Fibroblast of lung (primary cell): Measurements from ENCODE around the gene CORO6. TPM values are rescaled to one million over a fixed set of nuclear protein-coding genes. Genes with fewer than 3 reads are reported as not detected.

Source experiments
- DNase-seq, 2 donors: peaks; one replicate each; pipeline versions ENCODE4 v3.0.0 to v3.0.0-alpha.2; 2010; ENCODE audit warnings: low read depth in 2 of 2
- H2AFZ ChIP-seq: 2 replicates; pipeline ENCODE4 v1.5.1; 2012; ENCODE audit warnings: low read length, control low read depth, inconsistent platforms
- H3K27ac ChIP-seq: 2 replicates; pipeline ENCODE4 v1.5.1; 2011; ENCODE audit warnings: low read length, control low read depth; ENCODE audit not compliant: insufficient read depth
- H3K27me3 ChIP-seq: 2 replicates; pipeline ENCODE4 v1.5.1; 2011; ENCODE audit warnings: mild to moderate bottlenecking, low read length; ENCODE audit not compliant: control insufficient read depth, insufficient read depth
- H3K36me3 ChIP-seq: 2 replicates; pipeline ENCODE4 v1.5.1; 2011; ENCODE audit warnings: low read length; ENCODE audit not compliant: control insufficient read depth, insufficient read depth
- H3K4me1 ChIP-seq: 2 replicates; pipeline ENCODE4 v1.5.1; 2011; ENCODE audit warnings: low read length; ENCODE audit not compliant: control insufficient read depth, insufficient read depth; ENCODE audit errors: extremely low read depth
- H3K4me2 ChIP-seq: 2 replicates; pipeline ENCODE4 v1.5.1; 2011; ENCODE audit warnings: low read length, control low read depth; ENCODE audit not compliant: insufficient read depth; ENCODE audit errors: extremely low read depth
- H3K4me3 ChIP-seq, 4 experiments: fragments of 200-600 bp in 1 of 4; sonication (generic) in 1 of 4; replicated peaks in 1 of 4; 2 replicates each; pipeline ENCODE4 v1.5.1; 2011 to 2016; ENCODE audit warnings: low read length in 4 of 4, low read depth in 3 of 4, mild to moderate bottlenecking in 3 of 4, control low read depth in 2 of 4, inconsistent platforms in 1 of 4, mixed read lengths in 1 of 4; ENCODE audit not compliant: insufficient read depth in 1 of 4; ENCODE audit errors: control extremely low read depth in 1 of 4
- H3K79me2 ChIP-seq: 2 replicates; pipeline ENCODE4 v1.5.1; 2012; ENCODE audit warnings: mild to moderate bottlenecking, low read length, inconsistent platforms; ENCODE audit not compliant: control insufficient read depth, insufficient read depth
- H3K9ac ChIP-seq: 2 replicates; pipeline ENCODE4 v1.5.1; 2011; ENCODE audit warnings: mild to moderate bottlenecking, low read length, control low read depth; ENCODE audit not compliant: insufficient read depth
- H3K9me3 ChIP-seq: 2 replicates; pipeline ENCODE4 v1.5.1; 2012; ENCODE audit warnings: low read depth, low read length; ENCODE audit not compliant: control insufficient read depth, insufficient read depth
- H4K20me1 ChIP-seq: 2 replicates; pipeline ENCODE4 v1.5.1; 2011; ENCODE audit warnings: low read length; ENCODE audit not compliant: control insufficient read depth, insufficient read depth; ENCODE audit errors: extremely low read depth
- EZH2 ChIP-seq: IDR thresholded peaks from 2 replicates; pipeline ENCODE4 v1.5.1; 2012; ENCODE audit warnings: low read length, control low read depth, mild to moderate bottlenecking; ENCODE audit errors: missing control alignments
- polyA plus RNA-seq, 2 donors: library from polyadenylated mRNA; depleted of rRNA in 1 of 2; stranded (reverse) in 1 of 2; unstranded in 1 of 2; fragments of >200 nt; gene quantifications; 2 replicates each; pipeline ENCODE4 v1.2.1, GENCODE V29; 2011 to 2012; ENCODE audit warnings: missing spikeins in 1 of 2
- total RNA-seq: library from RNA; depleted of rRNA; stranded (reverse); fragments of >200 nt; gene quantifications from 2 replicates; pipeline ENCODE4 v1.2.1, GENCODE V29; 2014
- TF ChIP-seq, protein P1 (sequence below), 2 donors: IDR thresholded peaks in 1 of 2; conservative IDR thresholded peaks in 1 of 2; 1 replicate in 1 of 2; 2 replicates in 1 of 2; pipeline ENCODE4 v1.5.1; 2011 to 2012; ENCODE audit warnings: low read length in 2 of 2, control low read depth in 1 of 2, inconsistent platforms in 1 of 2, low read depth in 1 of 2, mild to moderate bottlenecking in 1 of 2

Gene CORO6
- total and polyA plus RNA-seq, 2 donors (not counting 1 experiment from before 2014, with no cell fraction given) = 8.0 to 19.3 TPM

DNA sequence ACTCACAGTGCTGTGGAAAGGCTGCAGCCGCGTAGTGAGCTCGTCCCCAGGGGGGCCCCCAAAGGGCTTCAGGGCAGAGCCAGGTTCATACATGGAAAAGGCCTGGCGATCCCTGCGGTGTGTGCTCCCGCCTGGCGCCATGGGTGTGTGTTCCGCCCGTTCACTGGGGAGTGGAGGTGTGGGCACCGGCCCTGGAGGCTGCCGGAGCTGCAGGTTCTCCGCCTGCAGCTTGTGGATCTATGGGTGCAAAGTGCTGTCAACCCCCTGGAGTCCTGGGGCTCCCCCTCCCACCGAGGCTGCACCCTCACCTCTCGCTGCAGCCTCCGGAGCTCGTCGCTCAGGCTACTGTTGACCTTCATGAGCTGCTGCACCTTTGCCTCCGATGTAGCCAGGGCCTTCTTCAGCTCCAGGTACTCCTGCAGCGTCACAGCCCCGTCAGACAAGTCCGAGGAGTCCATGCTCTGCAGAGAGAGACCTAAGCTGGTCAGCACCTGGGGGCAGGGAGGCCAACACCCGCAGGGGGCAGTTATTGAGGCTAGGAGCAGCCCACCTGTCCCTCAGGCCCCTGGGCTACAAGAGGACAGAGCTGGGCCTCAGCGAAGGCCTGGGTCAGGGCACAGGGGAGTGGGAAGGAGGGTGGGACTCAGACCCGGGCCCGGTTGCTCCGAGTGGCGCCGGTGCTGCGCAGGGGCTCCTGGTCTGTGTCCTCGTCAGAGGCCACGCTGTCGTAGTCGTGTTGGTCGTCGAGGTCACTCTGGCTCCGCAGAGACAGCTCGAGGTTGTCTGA, 46.3 kb downstream of the CORO6 start:
- no peaks in the 10 kb centered on the region for H3K27me3 ChIP-seq
- H3K9ac ChIP-seq = no peak overlapping the region
- DNase-seq = no peak
- peaks cover 42% of the 10 kb centered on the region for H3K36me3 ChIP-seq
- H3K79me2 ChIP-seq = no peaks in the 10 kb centered on the region
- no peak overlapping the region for H3K4me2 ChIP-seq
- no peaks in the 10 kb centered on the region for H4K20me1 ChIP-seq
- TF ChIP-seq, protein P1, sequence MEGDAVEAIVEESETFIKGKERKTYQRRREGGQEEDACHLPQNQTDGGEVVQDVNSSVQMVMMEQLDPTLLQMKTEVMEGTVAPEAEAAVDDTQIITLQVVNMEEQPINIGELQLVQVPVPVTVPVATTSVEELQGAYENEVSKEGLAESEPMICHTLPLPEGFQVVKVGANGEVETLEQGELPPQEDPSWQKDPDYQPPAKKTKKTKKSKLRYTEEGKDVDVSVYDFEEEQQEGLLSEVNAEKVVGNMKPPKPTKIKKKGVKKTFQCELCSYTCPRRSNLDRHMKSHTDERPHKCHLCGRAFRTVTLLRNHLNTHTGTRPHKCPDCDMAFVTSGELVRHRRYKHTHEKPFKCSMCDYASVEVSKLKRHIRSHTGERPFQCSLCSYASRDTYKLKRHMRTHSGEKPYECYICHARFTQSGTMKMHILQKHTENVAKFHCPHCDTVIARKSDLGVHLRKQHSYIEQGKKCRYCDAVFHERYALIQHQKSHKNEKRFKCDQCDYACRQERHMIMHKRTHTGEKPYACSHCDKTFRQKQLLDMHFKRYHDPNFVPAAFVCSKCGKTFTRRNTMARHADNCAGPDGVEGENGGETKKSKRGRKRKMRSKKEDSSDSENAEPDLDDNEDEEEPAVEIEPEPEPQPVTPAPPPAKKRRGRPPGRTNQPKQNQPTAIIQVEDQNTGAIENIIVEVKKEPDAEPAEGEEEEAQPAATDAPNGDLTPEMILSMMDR (conservative IDR thresholded peaks at IDR 0.05 in 1 of 2, IDR thresholded peaks at IDR 0.05 in 1 of 2; ENCODE audit: low read depth in 1 of 2, low read length in 2 of 2) = no peak
- TF ChIP-seq EZH2 = no peak
- H3K4me1 ChIP-seq = peaks cover 10% of the 10 kb centered on the region
- no peaks in the 10 kb centered on the region for H3K9me3 ChIP-seq
- no peak overlapping the region for H2AFZ ChIP-seq
- H3K4me3 ChIP-seq = no peak overlapping the region
- H3K27ac ChIP-seq = no peak overlapping the region

DNA sequence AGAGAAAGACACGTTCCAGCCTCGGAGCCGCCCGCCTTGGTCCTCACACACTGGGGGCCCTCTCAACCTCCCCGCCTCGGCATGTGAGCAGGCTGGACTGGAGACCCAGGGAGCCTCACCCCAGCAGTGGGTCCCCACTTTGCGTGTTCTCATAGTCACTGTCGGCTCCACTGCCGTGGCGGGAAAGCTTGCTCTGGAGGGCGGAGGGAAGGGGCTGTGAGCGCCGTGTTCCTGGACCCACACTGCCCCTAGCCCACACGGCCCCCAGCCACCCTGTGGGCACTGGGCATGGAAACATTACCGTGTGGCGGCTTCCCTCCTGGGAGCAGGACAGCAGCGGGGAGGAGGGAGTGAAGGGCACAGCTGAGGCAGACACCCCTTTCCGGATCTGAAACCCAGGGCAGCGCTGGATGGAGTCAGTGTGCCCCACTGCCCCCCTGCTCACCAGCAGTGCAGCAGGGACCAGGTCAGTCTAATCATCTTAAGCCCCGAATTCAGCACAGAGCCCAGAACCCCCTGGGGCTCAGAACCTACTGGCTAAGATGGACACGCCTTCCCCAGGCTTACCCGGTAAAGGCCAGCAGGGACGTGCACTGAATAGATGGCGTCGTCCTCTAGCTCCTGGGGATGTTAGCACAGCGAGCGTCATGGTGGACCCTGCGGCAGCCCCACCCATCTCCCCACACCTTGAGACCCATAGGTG, 47.0 kb downstream of the CORO6 start:
- Histone ChIP-seq H3K79me2 (no peaks in the 10 kb centered on the region), H3K27me3 (no peaks in the 10 kb centered on the region), H2AFZ (no peak overlapping the region), H3K27ac (no peak overlapping the region), H3K4me1 (peaks cover 10% of the 10 kb centered on the region), H4K20me1 (no peaks in the 10 kb centered on the region), H3K9me3 (no peaks in the 10 kb centered on the region), H3K4me2 (no peak overlapping the region), H3K9ac (no peak overlapping the region), H3K4me3 (no peak overlapping the region), H3K36me3 (peaks cover 45% of the 10 kb centered on the region)
- no peak for TF ChIP-seq EZH2
- TF ChIP-seq, protein P1 (conservative IDR thresholded peaks at IDR 0.05 in 1 of 2, IDR thresholded peaks at IDR 0.05 in 1 of 2; ENCODE audit: low read depth in 1 of 2, low read length in 2 of 2) = no peak
- DNase-seq = no peak

DNA sequence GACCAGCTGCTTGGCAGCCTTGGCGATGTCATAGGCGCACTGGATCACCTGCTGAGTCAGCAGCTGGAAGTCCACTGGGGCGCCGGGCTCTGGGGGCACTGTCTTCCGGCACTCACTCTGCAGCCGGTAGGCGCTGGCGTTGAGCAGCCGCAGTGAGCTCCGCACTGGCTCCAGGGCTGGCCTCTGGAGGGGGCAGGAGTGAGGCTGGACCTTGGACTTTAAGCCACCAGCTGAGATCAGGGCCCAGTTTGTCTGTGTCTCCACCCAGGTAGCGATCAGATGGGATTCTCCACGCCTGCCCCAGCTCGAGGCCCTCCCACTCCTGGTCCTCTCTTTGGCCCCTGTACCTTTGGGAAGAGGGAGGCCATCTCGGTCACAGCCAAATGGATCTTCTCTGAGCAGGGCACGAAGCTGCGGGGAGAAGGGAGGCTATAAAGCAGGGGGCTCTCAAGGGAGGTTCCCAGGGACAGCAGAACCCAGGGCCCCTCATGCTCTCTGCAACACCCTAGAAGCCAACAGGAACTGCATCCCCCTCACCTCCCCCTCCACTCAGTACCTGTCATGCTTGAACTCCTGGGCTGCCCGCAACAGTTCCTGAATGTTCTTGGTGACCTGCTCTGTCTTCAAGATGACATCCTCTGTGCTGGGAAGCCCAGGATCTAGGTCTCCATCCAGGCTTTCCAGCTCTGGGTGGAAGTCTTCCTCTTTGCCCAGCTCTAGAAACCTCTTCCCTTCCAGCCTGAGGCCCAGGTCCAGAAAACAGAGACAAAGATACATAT, 47.8 kb downstream of the CORO6 start:
- H3K9me3 ChIP-seq = no peaks in the 10 kb centered on the region
- no peaks in the 10 kb centered on the region for H3K27me3 ChIP-seq
- peaks cover 9% of the 10 kb centered on the region for H3K4me1 ChIP-seq
- peaks cover 45% of the 10 kb centered on the region for H3K36me3 ChIP-seq
- H3K4me2 ChIP-seq = no peak overlapping the region
- no peaks in the 10 kb centered on the region for H3K79me2 ChIP-seq
- TF ChIP-seq, protein P1 (conservative IDR thresholded peaks at IDR 0.05 in 1 of 2, IDR thresholded peaks at IDR 0.05 in 1 of 2; ENCODE audit: low read depth in 1 of 2, low read length in 2 of 2) = no peak
- no peak for TF ChIP-seq EZH2
- no peak for DNase-seq
- H3K4me3 ChIP-seq = no peak overlapping the region
- H3K9ac ChIP-seq = no peak overlapping the region
- no peak overlapping the region for H3K27ac ChIP-seq
- no peak overlapping the region for H2AFZ ChIP-seq
- H4K20me1 ChIP-seq = no peaks in the 10 kb centered on the region
